Liver (tissue), 9 donors: ENCODE data around the gene CCR8. TPM values are rescaled to one million over a fixed set of nuclear protein-coding genes. Genes with fewer than 3 reads are reported as not detected.
"Not testable (repeated sequence)": the region's sequence is repeated elsewhere in the genome, so short reads cannot be mapped to it uniquely, and the experiment has no call there.

Experiments
- DNase-seq: peaks from one replicate; pipeline ENCODE4 v3.0.0-alpha.2; 2017; ENCODE audit warnings: low spot score
- H3K27ac ChIP-seq, 2 donors: one replicate each; pipeline ENCODE4 v1.7.0; 2013; ENCODE audit warnings: inconsistent platforms in 2 of 2, low read length in 2 of 2, control low read depth in 1 of 2, low read depth in 1 of 2, mild to moderate bottlenecking in 1 of 2
- H3K27me3 ChIP-seq, 4 donors: one replicate each; pipeline versions ENCODE4 v1.6.1 to v1.7.0; 2013; ENCODE audit warnings: low read length in 3 of 4, inconsistent platforms in 1 of 4, mild to moderate bottlenecking in 1 of 4, moderate library complexity in 1 of 4; ENCODE audit not compliant: control insufficient read depth in 4 of 4, insufficient read depth in 4 of 4
- H3K36me3 ChIP-seq, 4 donors: one replicate each; pipeline versions ENCODE4 v1.6.1 to v1.7.0; 2013; ENCODE audit warnings: low read length in 3 of 4, mild to moderate bottlenecking in 3 of 4, low read depth in 1 of 4, moderate library complexity in 1 of 4; ENCODE audit not compliant: control insufficient read depth in 4 of 4, insufficient read depth in 3 of 4
- H3K4me1 ChIP-seq, 4 donors: one replicate each; pipeline versions ENCODE4 v1.6.1 to v1.7.0; 2013; ENCODE audit warnings: low read length in 3 of 4, mild to moderate bottlenecking in 3 of 4, moderate library complexity in 1 of 4; ENCODE audit not compliant: control insufficient read depth in 4 of 4, insufficient read depth in 4 of 4
- H3K4me3 ChIP-seq, 3 donors: one replicate each; pipeline versions ENCODE4 v1.6.1 to v1.7.0; 2013; ENCODE audit warnings: low read length in 3 of 3, control low read depth in 1 of 3, low read depth in 1 of 3, mild to moderate bottlenecking in 1 of 3
- H3K9ac ChIP-seq, 2 donors: one replicate each; pipeline ENCODE4 v1.7.0; 2013; ENCODE audit warnings: low read length in 2 of 2, mild to moderate bottlenecking in 2 of 2, moderate library complexity in 2 of 2, control low read depth in 1 of 2, low read depth in 1 of 2
- H3K9me3 ChIP-seq, 4 donors: one replicate each; pipeline versions ENCODE4 v1.6.1 to v1.7.0; 2013; ENCODE audit warnings: low read length in 3 of 4; ENCODE audit not compliant: control insufficient read depth in 4 of 4
- FOXA2 ChIP-seq: IDR thresholded peaks from 2 replicates; pipeline ENCODE4 v1.6.1; 2016; ENCODE audit warnings: antibody characterized with exemption
- GABPA ChIP-seq, 2 donors: IDR thresholded peaks in 1 of 2; conservative IDR thresholded peaks in 1 of 2; 2 replicates each; pipeline ENCODE4 v1.6.1; 2016; ENCODE audit warnings: antibody characterized with exemption in 2 of 2, mild to moderate bottlenecking in 1 of 2, moderate library complexity in 1 of 2
- JUND ChIP-seq, 2 donors: IDR thresholded peaks; 2 replicates each; pipeline ENCODE4 v1.6.1; 2016; ENCODE audit warnings: antibody characterized with exemption in 2 of 2
- TAF1 ChIP-seq: conservative IDR thresholded peaks from 2 replicates; pipeline ENCODE4 v1.6.1; 2016; ENCODE audit warnings: antibody characterized with exemption, mild to moderate bottlenecking
- WGBS: extraction: QIAGEN DNeasy Blood & Tissue Kit; methylation state at CpG from one replicate; pipeline ENCODE4 v1.1.7; 2013; 5-methylcytosine and 5-hydroxymethylcytosine counted together
- polyA plus RNA-seq, 2 donors: library from polyadenylated mRNA; stranded (reverse) in 1 of 2; unstranded in 1 of 2; fragments of 200-250 nt in 1 of 2; fragments of >200 nt in 1 of 2; fragmentation: Nextera tagmentation in 1 of 2; extraction: Ambion mirVana in 1 of 2; gene quantifications; one replicate each; pipeline versions ENCODE4 v1.2.1 to v1.2.3, GENCODE V29; 2013 to 2015
- total RNA-seq, 2 donors: library from RNA; depleted of rRNA; stranded (reverse); fragments of >200 nt; gene quantifications; one replicate each; pipeline ENCODE4 v1.2.3, GENCODE V29; 2014
- TF ChIP-seq, protein P1 (sequence below): IDR thresholded peaks from 2 replicates; pipeline ENCODE4 v1.6.1; 2016; ENCODE audit warnings: antibody characterized with exemption, mild to moderate bottlenecking
- donor health status: healthy.
- donor health status: healthy.
- donor health status: healthy.
- donor health status: healthy.
- donor health status: healthy.

Gene CCR8
- total and polyA plus RNA-seq, 4 donors = not detected

DNA sequence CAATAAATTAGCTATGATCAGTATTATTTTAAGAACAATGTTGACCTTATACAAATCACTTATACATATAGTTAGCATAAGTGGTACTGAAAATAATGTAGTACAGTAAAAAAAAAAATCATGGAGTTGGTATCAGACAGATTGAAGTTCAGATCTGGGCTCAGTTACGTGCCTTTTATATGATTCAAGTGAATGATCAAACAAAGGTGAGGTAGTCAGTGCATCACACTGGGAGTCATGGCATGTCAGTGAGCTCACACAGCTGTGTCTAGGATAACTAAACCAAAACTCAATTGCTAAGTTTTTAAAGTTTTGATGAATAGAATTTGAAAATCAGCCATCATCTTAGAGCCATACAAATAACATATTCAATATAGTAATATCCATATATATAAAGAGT is 11.2 kb upstream of the CCR8 start:
- Histone ChIP-seq H3K27me3 (no peaks in the 10 kb centered on the region), H3K4me3 (no peak overlapping the region), H3K9ac (no peak overlapping the region), H3K4me1 (peaks cover 2 to 15% (median 8%) of the 10 kb centered on the region in 4 donors), H3K9me3 (peaks cover 0 to 3% (median 2%) of the 10 kb centered on the region in 4 donors), H3K36me3 (no peaks in the 10 kb centered on the region), H3K27ac (peak overlapping the region; percentile 43 to 71)
- TF ChIP-seq GABPA (IDR thresholded peaks at IDR 0.05 in 1 of 2, conservative IDR thresholded peaks at IDR 0.05 in 1 of 2) (no peak), JUND (IDR thresholded peaks at IDR 0.05) (no peak)
- TF ChIP-seq, protein P1, sequence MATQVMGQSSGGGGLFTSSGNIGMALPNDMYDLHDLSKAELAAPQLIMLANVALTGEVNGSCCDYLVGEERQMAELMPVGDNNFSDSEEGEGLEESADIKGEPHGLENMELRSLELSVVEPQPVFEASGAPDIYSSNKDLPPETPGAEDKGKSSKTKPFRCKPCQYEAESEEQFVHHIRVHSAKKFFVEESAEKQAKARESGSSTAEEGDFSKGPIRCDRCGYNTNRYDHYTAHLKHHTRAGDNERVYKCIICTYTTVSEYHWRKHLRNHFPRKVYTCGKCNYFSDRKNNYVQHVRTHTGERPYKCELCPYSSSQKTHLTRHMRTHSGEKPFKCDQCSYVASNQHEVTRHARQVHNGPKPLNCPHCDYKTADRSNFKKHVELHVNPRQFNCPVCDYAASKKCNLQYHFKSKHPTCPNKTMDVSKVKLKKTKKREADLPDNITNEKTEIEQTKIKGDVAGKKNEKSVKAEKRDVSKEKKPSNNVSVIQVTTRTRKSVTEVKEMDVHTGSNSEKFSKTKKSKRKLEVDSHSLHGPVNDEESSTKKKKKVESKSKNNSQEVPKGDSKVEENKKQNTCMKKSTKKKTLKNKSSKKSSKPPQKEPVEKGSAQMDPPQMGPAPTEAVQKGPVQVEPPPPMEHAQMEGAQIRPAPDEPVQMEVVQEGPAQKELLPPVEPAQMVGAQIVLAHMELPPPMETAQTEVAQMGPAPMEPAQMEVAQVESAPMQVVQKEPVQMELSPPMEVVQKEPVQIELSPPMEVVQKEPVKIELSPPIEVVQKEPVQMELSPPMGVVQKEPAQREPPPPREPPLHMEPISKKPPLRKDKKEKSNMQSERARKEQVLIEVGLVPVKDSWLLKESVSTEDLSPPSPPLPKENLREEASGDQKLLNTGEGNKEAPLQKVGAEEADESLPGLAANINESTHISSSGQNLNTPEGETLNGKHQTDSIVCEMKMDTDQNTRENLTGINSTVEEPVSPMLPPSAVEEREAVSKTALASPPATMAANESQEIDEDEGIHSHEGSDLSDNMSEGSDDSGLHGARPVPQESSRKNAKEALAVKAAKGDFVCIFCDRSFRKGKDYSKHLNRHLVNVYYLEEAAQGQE = no peak
- 29% methylated on average over 1 of the region's 1 CpG for WGBS
- DNase-seq = no peak

DNA sequence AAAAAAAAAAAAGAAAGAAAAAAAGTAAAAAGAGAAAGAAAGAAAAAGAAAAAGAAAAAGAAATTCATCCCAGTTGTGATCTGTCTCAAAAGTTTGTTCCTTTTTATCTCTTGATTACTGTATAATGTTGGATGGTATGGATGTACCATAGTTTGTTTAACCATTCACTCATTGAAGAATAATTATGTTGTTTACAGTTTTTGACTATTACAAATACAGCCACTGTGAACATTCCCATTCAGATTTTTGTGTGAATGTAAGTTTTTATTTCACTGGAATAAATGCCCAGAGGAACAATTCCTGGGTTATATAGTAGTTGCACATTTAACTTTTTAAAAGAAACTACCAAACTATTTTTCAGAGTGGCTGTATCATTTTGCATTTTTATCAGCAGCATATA is 10.3 kb upstream of the CCR8 start:
- H3K9ac ChIP-seq = no peak overlapping the region
- H3K27ac ChIP-seq = no peak overlapping the region
- H3K36me3 ChIP-seq = no peaks in the 10 kb centered on the region
- H3K4me3 ChIP-seq = no peak overlapping the region
- H3K9me3 ChIP-seq = peaks cover 0 to 3% (median 2%) of the 10 kb centered on the region in 4 donors
- peaks cover 2 to 15% (median 6%) of the 10 kb centered on the region in 4 donors for H3K4me1 ChIP-seq
- TF ChIP-seq TAF1 (no peak), FOXA2 (no peak)
- no peaks in the 10 kb centered on the region for H3K27me3 ChIP-seq
- DNase-seq = no peak

DNA sequence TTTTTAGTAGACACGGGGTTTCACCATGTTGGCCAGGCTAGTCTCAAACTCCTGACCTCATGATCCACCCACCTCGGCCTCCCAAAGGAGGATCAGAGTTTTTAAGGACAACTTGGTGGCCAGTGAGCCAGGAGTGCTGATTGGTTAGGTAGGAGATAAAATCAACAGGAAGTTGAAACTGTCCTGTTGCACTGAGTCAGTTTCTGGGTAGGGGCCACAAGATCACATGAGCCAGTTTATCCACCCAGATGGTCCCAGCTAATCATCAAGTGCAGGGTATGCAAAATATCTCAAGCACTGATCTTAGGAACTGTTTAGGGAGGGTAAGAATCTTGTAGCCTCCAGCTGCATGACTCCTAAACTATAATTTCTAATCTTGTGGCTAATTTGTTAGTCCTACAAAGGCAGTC is 7.9 kb upstream of the CCR8 start:
- H3K36me3 ChIP-seq, DNase-seq, H3K9ac ChIP-seq, H3K27me3 ChIP-seq, H3K4me3 ChIP-seq, H3K9me3 ChIP-seq, H3K27ac ChIP-seq: not testable (repeated sequence)
- 93% methylated on average over 2 of the region's 2 CpGs for WGBS
- peaks cover 2 to 15% (median 5%) of the 10 kb centered on the region in 4 donors for H3K4me1 ChIP-seq

DNA sequence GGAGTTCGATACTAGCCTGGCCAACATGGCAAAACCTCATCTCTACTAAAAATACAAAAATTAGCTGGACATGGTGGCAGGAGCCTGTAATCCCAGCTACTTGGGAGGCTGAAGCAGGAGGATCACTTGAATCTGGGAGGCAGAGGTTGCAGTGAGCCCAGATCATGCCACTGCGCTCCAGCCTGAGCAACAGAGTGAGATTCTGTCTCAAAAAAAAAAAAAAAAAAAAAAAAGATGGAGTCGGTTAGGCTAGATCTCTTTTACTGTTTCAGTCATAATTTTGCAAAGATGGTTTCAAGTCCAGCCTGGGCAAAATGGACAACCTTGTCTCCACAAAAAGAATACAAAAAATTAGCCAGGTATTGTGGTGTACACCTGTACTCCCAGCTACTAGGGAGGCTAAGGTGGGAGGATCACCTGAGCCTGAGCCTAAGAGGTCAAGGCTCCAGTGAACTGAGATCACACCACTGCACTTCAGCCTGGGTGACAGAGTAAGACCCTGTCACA is 7.2 kb upstream of the CCR8 start:
- not testable (repeated sequence) for DNase-seq, H3K4me3 ChIP-seq, H3K9ac ChIP-seq, H3K9me3 ChIP-seq, H3K36me3 ChIP-seq, H3K27me3 ChIP-seq, H3K27ac ChIP-seq
- H3K4me1 ChIP-seq = peaks cover 0 to 12% (median 3%) of the 10 kb centered on the region in 4 donors
- 64% methylated on average over 3 of the region's 3 CpGs for WGBS
